Neural cell (in vitro differentiated cells): ENCODE data around the gene COG5. TPM values are rescaled to one million over a fixed set of nuclear protein-coding genes. Genes with fewer than 3 reads are reported as not detected.

Source experiments
- H2AFZ ChIP-seq: fragments of 200-600, 300-800 bp; sonication (generic), shearing (Covaris generic); 2 replicates; pipeline ENCODE4 v1.6.0; 2014; ENCODE audit warnings: low read depth, mild to moderate bottlenecking, antibody characterized with exemption, low read length, moderate library complexity
- H3F3A ChIP-seq: fragments of 200-600 bp; shearing (Covaris generic); 2 replicates; pipeline ENCODE4 v1.6.1; 2016; ENCODE audit warnings: mild to moderate bottlenecking, moderate library complexity, mixed read lengths, antibody characterized with exemption, low read length; ENCODE audit not compliant: insufficient read depth, poor library complexity, severe bottlenecking
- H3K27ac ChIP-seq: fragments of 200-600, 300-800 bp; sonication (generic), shearing (Covaris generic); 2 replicates; pipeline ENCODE4 v1.5.1; 2014; ENCODE audit warnings: mild to moderate bottlenecking, low read length, moderate library complexity
- H3K27me3 ChIP-seq: fragments of 300-800, 200-600 bp; sonication (generic), shearing (Covaris generic); 2 replicates; pipeline ENCODE4 v1.6.0; 2014; ENCODE audit warnings: mild to moderate bottlenecking, low read depth, low read length, moderate library complexity; ENCODE audit not compliant: insufficient read depth
- H3K36me3 ChIP-seq: fragments of 300-800, 200-600 bp; sonication (generic), shearing (Covaris generic); 2 replicates; pipeline ENCODE4 v1.5.1; 2014; ENCODE audit warnings: mild to moderate bottlenecking, antibody characterized with exemption, low read length, moderate library complexity; ENCODE audit not compliant: insufficient read depth
- H3K4me2 ChIP-seq: fragments of 300-800, 200-600 bp; sonication (generic), shearing (Covaris generic); 2 replicates; pipeline ENCODE4 v1.6.0; 2014; ENCODE audit warnings: mild to moderate bottlenecking, low read length
- H3K4me3 ChIP-seq: fragments of 300-800, 200-600 bp; sonication (generic), shearing (Covaris generic); 2 replicates; pipeline ENCODE4 v1.5.1; 2014; ENCODE audit warnings: mild to moderate bottlenecking, low read length, moderate library complexity
- H3K79me2 ChIP-seq: fragments of 200-600 bp; shearing (Covaris generic); replicated peaks from 2 replicates; pipeline ENCODE4 v1.6.0; 2014; ENCODE audit warnings: mild to moderate bottlenecking, low read length, moderate library complexity; ENCODE audit not compliant: insufficient read depth
- H3K9ac ChIP-seq: fragments of 300-800, 200-600 bp; sonication (generic), shearing (Covaris generic); 2 replicates; pipeline ENCODE4 v1.6.1; 2016; ENCODE audit warnings: mild to moderate bottlenecking, low read length, mixed read lengths
- H3K9me2 ChIP-seq: fragments of 200-600 bp; shearing (Covaris generic); 2 replicates; pipeline ENCODE4 v1.6.1; 2016; ENCODE audit warnings: mild to moderate bottlenecking, low read length, mixed read lengths; ENCODE audit not compliant: insufficient read depth
- H3K9me3 ChIP-seq: fragments of 200-600, 300-800 bp; sonication (generic), shearing (Covaris generic); 2 replicates; pipeline ENCODE4 v1.6.1; 2016; ENCODE audit warnings: mild to moderate bottlenecking, mixed run types, low read length, moderate library complexity, mixed read lengths
- H4K20me1 ChIP-seq: fragments of 200-600 bp; shearing (Covaris generic); 2 replicates; pipeline ENCODE4 v1.6.1; 2016; ENCODE audit warnings: mild to moderate bottlenecking, mixed run types; ENCODE audit not compliant: insufficient read depth
- CTCF ChIP-seq: fragments of 450-650 bp; IDR thresholded peaks from 2 replicates; pipeline ENCODE4 v1.5.1; 2014; ENCODE audit warnings: antibody characterized with exemption, mild to moderate bottlenecking, moderate library complexity; ENCODE audit not compliant: poor library complexity, severe bottlenecking
- EP300 ChIP-seq: fragments of 450-650 bp; conservative IDR thresholded peaks from 2 replicates; pipeline ENCODE4 v1.6.1; 2014; ENCODE audit warnings: antibody characterized with exemption, mild to moderate bottlenecking, moderate library complexity; ENCODE audit not compliant: poor library complexity, severe bottlenecking
- EZH2 ChIP-seq: fragments of 200-600, 300-800 bp; shearing (Covaris generic), sonication (generic); IDR thresholded peaks from 2 replicates; pipeline ENCODE4 v1.6.1; 2014; ENCODE audit warnings: antibody characterized with exemption, low read length, borderline replicate concordance, mild to moderate bottlenecking; ENCODE audit not compliant: insufficient read depth, poor library complexity, severe bottlenecking
- MXI1 ChIP-seq: fragments of 450-650 bp; conservative IDR thresholded peaks from 2 replicates; pipeline ENCODE4 v1.6.1; 2014; ENCODE audit warnings: antibody characterized with exemption, mild to moderate bottlenecking; ENCODE audit not compliant: poor library complexity, severe bottlenecking
- POLR2AphosphoS5 ChIP-seq: IDR thresholded peaks from 2 replicates; pipeline ENCODE4 v1.6.1; 2012
- RAD21 ChIP-seq: fragments of 450-650 bp; conservative IDR thresholded peaks from 2 replicates; pipeline ENCODE4 v1.6.1; 2014; ENCODE audit warnings: antibody characterized with exemption, mild to moderate bottlenecking, moderate library complexity
- REST ChIP-seq: IDR thresholded peaks from 2 replicates; pipeline ENCODE4 v1.6.1; 2012; ENCODE audit warnings: borderline replicate concordance
- SMC3 ChIP-seq: fragments of 450-650 bp; conservative IDR thresholded peaks from 2 replicates; pipeline ENCODE4 v1.6.1; 2014; ENCODE audit warnings: antibody characterized with exemption, mild to moderate bottlenecking, moderate library complexity; ENCODE audit not compliant: poor library complexity
- TAF1 ChIP-seq: IDR thresholded peaks from 2 replicates; pipeline ENCODE4 v1.6.1; 2012; ENCODE audit warnings: low read depth
- polyA plus RNA-seq: library from polyadenylated mRNA; depleted of rRNA; stranded (reverse); fragments of >200 nt; gene quantifications from 2 replicates; pipeline ENCODE4 v1.2.3, GENCODE V29; 2014

COG5 gene
- polyA plus RNA-seq, 1 donor from 2014 or later, result 13.3 TPM

- Histone ChIP-seq H3K9ac (no peak overlapping the region), H3K9me2 (no peaks in the 10 kb centered on the region), H3K27ac (no peak overlapping the region), H3K27me3 (no peaks in the 10 kb centered on the region), H3K4me2 (no peak overlapping the region), H3K9me3 (no peaks in the 10 kb centered on the region), H2AFZ (no peak overlapping the region), H3K79me2 (no peaks in the 10 kb centered on the region), H4K20me1 (no peaks in the 10 kb centered on the region), H3F3A (no peaks in the 10 kb centered on the region), H3K4me3 (no peak overlapping the region), H3K36me3 (no peaks in the 10 kb centered on the region)
- TF ChIP-seq REST, result no peak
- TF ChIP-seq TAF1, result no peak
- no peak for TF ChIP-seq RAD21
- no peak for TF ChIP-seq EP300
- TF ChIP-seq EZH2, result no peak
- no peak for TF ChIP-seq CTCF
- TF ChIP-seq POLR2AphosphoS5, result no peak
- TF ChIP-seq SMC3, result no peak
- no peak for TF ChIP-seq MXI1
Measured at GRCh38 chr7:107394831-107395230, 168.9 kb downstream of the COG5 start.

- Histone ChIP-seq H3F3A (no peaks in the 10 kb centered on the region), H3K4me2 (no peak overlapping the region), H3K9me3 (no peaks in the 10 kb centered on the region), H2AFZ (no peak overlapping the region), H3K9me2 (no peaks in the 10 kb centered on the region), H3K79me2 (no peaks in the 10 kb centered on the region), H3K36me3 (no peaks in the 10 kb centered on the region), H3K9ac (no peak overlapping the region), H3K27me3 (no peaks in the 10 kb centered on the region), H3K27ac (no peak overlapping the region), H4K20me1 (no peaks in the 10 kb centered on the region), H3K4me3 (no peak overlapping the region)
- TF ChIP-seq EZH2 (no peak), SMC3 (no peak), POLR2AphosphoS5 (no peak), REST (no peak), RAD21 (no peak), CTCF (no peak), TAF1 (no peak), MXI1 (no peak), EP300 (no peak)
Measured at GRCh38 chr7:107394276-107394675, 169.4 kb downstream of the COG5 start.
